Measurements from ENCODE around the gene DSCAM. TPM values are rescaled to one million over a fixed set of nuclear protein-coding genes. Genes with fewer than 3 reads are reported as not detected.

The DSCAM gene
- total and polyA plus RNA-seq, 2 donors (not counting 1 experiment from before 2014, with no cell fraction given) = not detected

DNA sequence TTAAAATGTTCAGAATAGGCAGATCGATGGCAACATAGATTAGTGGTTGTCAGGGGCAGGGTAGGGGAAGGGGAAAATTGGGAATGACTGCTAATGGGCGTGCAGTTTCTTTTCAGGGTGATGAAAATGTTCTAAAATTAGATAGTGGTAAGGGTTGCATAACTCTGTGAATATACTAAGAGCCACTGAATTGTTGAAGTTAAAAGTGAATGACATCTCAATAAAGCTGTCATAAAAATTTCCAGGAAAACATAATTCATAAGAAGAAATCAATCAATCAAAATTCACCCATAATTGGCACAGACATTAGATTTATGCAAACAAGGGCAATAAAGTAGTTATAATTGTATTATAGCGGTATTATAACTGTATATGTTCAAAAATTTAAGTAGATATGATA lies 751.5 kb downstream of the DSCAM start:
- 95% methylated on average over 2 of the region's 3 CpGs for WGBS (ENCODE audit: insufficient coverage)
- no peak overlapping the region for H3K27ac Mint-ChIP-seq
- Histone ChIP-seq H3K9ac (ENCODE audit: low read length) (no peak overlapping the region), H3K4me3 (ENCODE audit: control extremely low read depth in 1 of 5, extremely low read depth in 1 of 5, insufficient read depth in 1 of 5, low read depth in 2 of 5, low read length in 4 of 5) (no peak overlapping the region), H3K27me3 (replicated peaks in 1 of 4; ENCODE audit: control extremely low read depth in 1 of 4, control insufficient read depth in 3 of 4, insufficient read depth in 4 of 4, low read length in 3 of 4) (no peaks in the 10 kb centered on the region), H3K4me2 (replicated peaks; ENCODE audit: low read depth, low read length, poor library complexity, severe bottlenecking) (no peak overlapping the region), H3K27ac (ENCODE audit: low read length in 2 of 2) (no peak overlapping the region), H3K79me2 (ENCODE audit: control insufficient read depth, insufficient read depth, low read length) (no peaks in the 10 kb centered on the region), H3K9me3 (ENCODE audit: control extremely low read depth in 1 of 3, control insufficient read depth in 2 of 3, insufficient read depth in 1 of 3, low read length in 2 of 3) (peaks cover 0 to 4% (median 3%) of the 10 kb centered on the region in 3 donors), H3K36me3 (replicated peaks in 1 of 2; ENCODE audit: control extremely low read depth in 1 of 2, control insufficient read depth in 1 of 2, extremely low read depth in 1 of 2, insufficient read depth in 2 of 2, low read length in 1 of 2) (no peaks in the 10 kb centered on the region), H3K4me1 (ENCODE audit: control insufficient read depth in 2 of 2, insufficient read depth in 2 of 2, low read length in 2 of 2) (no peaks in the 10 kb centered on the region), H2AFZ (ENCODE audit: insufficient read depth, low read depth, low read length, poor library complexity, severe bottlenecking) (no peak overlapping the region), H4K20me1 (ENCODE audit: control insufficient read depth, insufficient read depth, low read length, poor library complexity, severe bottlenecking) (no peaks in the 10 kb centered on the region)
- intact Hi-C loops (cut with micrococcal nuclease) = no loop called here
- no peaks in the 10 kb centered on the region for H3K4me1 Mint-ChIP-seq
- no peak overlapping the region for H3K4me3 Mint-ChIP-seq
- H3K27me3 Mint-ChIP-seq = no peaks in the 10 kb centered on the region
- peaks cover 7% of the 10 kb centered on the region for H3K9me3 Mint-ChIP-seq (ENCODE audit: insufficient read depth)
- DNase-seq (no peak), ATAC-seq (ENCODE audit: low read depth) (no peak)
- POLR2A ChIA-PET = no interaction called here
- no peak for TF ChIP-seq EZH2 (IDR thresholded peaks at IDR 0.05; ENCODE audit: borderline replicate concordance, insufficient read depth, low read depth, low read length, poor library complexity, severe bottlenecking)
- TF ChIP-seq, protein P1, sequence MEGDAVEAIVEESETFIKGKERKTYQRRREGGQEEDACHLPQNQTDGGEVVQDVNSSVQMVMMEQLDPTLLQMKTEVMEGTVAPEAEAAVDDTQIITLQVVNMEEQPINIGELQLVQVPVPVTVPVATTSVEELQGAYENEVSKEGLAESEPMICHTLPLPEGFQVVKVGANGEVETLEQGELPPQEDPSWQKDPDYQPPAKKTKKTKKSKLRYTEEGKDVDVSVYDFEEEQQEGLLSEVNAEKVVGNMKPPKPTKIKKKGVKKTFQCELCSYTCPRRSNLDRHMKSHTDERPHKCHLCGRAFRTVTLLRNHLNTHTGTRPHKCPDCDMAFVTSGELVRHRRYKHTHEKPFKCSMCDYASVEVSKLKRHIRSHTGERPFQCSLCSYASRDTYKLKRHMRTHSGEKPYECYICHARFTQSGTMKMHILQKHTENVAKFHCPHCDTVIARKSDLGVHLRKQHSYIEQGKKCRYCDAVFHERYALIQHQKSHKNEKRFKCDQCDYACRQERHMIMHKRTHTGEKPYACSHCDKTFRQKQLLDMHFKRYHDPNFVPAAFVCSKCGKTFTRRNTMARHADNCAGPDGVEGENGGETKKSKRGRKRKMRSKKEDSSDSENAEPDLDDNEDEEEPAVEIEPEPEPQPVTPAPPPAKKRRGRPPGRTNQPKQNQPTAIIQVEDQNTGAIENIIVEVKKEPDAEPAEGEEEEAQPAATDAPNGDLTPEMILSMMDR (IDR thresholded peaks at IDR 0.05) = no peak
- CTCF ChIA-PET = no interaction called here

DNA sequence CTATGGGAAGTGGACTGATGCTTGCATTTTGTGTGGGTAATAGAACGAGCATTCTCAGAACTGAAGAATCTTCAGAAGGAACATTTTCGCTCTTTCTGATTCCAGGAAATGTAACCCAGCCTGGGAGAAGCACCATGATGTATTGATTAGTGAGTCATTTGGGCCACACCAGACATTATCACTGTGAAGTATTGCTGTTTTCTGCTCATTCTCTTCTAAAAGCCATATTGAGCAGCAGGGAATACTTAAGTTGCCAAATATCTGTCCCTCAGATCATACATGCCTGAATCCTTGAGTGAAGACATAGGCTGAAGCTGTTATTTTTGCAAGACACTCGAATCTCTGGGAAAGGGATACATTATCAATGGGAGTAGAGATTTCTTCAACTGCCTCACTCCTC lies 766.6 kb downstream of the DSCAM start:
- DNase-seq (no peak), ATAC-seq (ENCODE audit: low read depth) (no peak)
- no peaks in the 10 kb centered on the region for H4K20me1 ChIP-seq (ENCODE audit: control insufficient read depth, insufficient read depth, low read length, poor library complexity, severe bottlenecking)
- TF ChIP-seq, protein P1 (IDR thresholded peaks at IDR 0.05) = no peak
- no peak for TF ChIP-seq EZH2 (IDR thresholded peaks at IDR 0.05; ENCODE audit: borderline replicate concordance, insufficient read depth, low read depth, low read length, poor library complexity, severe bottlenecking)
- H2AFZ ChIP-seq (ENCODE audit: insufficient read depth, low read depth, low read length, poor library complexity, severe bottlenecking) = no peak overlapping the region
- Mint-ChIP-seq H3K27ac (no peak overlapping the region), H3K27me3 (no peaks in the 10 kb centered on the region), H3K4me1 (no peaks in the 10 kb centered on the region), H3K9me3 (ENCODE audit: insufficient read depth) (no peaks in the 10 kb centered on the region), H3K4me3 (no peak overlapping the region)
- ChIA-PET POLR2A (no interaction called here), CTCF (no interaction called here)
- 100% methylated on average over 2 of the region's 3 CpGs for WGBS (ENCODE audit: insufficient coverage)
- no peak overlapping the region for H3K27ac ChIP-seq (ENCODE audit: low read length in 2 of 2)
- intact Hi-C loops (cut with micrococcal nuclease) = no loop called here
- H3K27me3 ChIP-seq (replicated peaks in 1 of 4; ENCODE audit: control extremely low read depth in 1 of 4, control insufficient read depth in 3 of 4, insufficient read depth in 4 of 4, low read length in 3 of 4) = no peaks in the 10 kb centered on the region
- H3K4me2 ChIP-seq (replicated peaks; ENCODE audit: low read depth, low read length, poor library complexity, severe bottlenecking) = no peak overlapping the region
- no peaks in the 10 kb centered on the region for H3K36me3 ChIP-seq (replicated peaks in 1 of 2; ENCODE audit: control extremely low read depth in 1 of 2, control insufficient read depth in 1 of 2, extremely low read depth in 1 of 2, insufficient read depth in 2 of 2, low read length in 1 of 2)
- no peaks in the 10 kb centered on the region for H3K4me1 ChIP-seq (ENCODE audit: control insufficient read depth in 2 of 2, insufficient read depth in 2 of 2, low read length in 2 of 2)
- no peak overlapping the region for H3K9ac ChIP-seq (ENCODE audit: low read length)
- peaks cover 0 to 9% (median 0%) of the 10 kb centered on the region in 3 donors for H3K9me3 ChIP-seq (ENCODE audit: control extremely low read depth in 1 of 3, control insufficient read depth in 2 of 3, insufficient read depth in 1 of 3, low read length in 2 of 3)
- H3K79me2 ChIP-seq (ENCODE audit: control insufficient read depth, insufficient read depth, low read length) = no peaks in the 10 kb centered on the region
- no peak overlapping the region for H3K4me3 ChIP-seq (ENCODE audit: control extremely low read depth in 1 of 5, extremely low read depth in 1 of 5, insufficient read depth in 1 of 5, low read depth in 2 of 5, low read length in 4 of 5)
